DMS114 treated with DMSO at 0.1 percent for 48 hours (cell line): ENCODE measurements around the gene C2CD2L.
"Not testable (repeated sequence)": the region's sequence is repeated elsewhere in the genome, so short reads cannot be mapped to it uniquely, and the experiment has no call there.

Source experiments
- DNase-seq: peaks from one replicate; lab custom pipeline; 2025; ENCODE audit not compliant: unreplicated experiment; lab: John Stamatoyannopoulos, UW

C2CD2L gene

DNA sequence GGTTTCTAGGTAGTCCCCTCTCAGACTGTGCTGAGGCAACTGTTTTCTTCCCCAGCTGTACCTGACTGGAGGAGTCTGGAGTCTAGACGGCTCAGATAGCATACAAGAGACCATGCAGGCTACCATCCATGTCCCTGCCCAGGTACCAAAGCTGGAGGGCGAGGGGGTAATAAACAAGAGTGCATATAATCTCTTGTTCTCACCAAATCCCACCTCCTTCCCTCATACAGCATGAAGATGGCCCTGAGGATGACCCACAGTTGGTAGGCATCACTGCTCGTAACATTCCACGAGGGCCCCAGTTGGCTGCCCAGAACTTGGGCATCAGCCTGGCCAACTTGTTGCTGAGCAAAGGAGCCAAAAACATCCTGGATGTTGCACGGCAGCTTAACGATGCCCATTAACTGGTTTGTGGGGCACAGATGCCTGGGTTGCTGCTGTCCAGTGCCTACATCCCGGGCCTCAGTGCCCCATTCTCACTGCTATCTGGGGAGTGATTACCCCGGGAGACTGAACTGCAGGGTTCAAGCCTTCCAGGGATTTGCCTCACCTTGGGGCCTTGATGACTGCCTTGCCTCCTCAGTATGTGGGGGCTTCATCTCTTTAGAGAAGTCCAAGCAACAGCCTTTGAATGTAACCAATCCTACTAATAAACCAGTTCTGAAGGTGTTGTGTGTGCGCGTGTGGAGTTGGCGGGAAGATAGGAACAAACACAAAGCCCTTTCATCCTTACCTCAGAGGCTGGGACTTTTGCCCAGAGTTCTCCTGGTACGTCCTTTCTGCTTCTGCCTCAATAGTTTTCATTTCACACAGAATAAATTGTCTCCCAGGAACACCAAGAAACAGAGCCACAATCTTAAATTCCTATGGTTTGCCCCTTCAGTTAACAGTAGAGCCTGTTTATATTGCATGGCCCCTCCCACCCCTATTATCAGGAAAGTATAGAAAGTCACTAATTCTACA, 14.0 kb upstream of the C2CD2L start:
- no peak for DNase-seq

DNA sequence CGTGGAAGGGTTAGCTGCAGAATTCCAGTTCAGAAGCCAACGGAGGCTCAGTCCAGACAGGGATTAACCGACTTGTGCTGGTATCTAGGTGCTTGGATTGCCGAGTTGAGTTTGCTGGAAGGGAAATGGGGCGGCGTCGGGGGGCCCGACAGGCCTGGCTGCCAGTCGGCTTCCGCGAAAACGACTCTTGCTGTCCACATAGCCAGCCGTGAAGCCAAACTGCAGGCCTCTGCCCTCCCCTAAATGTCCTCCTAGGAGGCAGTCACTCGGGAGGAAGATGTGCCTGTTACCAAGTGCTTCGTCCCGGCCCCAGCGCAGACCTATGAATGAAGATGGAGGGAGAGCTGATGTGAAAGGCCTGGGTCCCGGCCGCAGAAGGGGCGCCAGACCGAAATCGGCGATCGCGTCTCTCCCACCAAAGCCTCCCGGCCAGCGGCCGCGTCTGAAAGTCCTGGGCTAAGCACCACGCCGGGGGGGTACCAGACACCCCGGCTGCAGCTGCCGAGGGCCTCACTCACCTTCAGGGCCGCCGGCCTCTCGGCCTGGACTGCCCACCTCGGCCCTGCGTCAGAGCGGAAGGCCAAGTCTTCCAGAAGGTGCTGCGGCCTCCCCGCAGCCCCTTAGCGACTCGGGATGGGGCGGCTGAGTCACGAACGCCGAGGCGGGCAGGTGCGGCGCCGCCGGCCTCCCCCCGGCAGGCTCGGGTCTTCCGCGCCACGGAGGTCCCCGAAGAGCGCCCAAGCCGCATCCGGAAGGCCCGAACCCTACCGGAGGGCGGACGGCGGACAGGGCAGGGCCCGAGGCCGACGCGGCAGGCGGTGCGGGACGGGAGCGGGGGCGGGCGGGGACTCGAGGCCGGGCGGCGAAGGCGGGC, 13.0 kb upstream of the C2CD2L start:
- no peak for DNase-seq

DNA sequence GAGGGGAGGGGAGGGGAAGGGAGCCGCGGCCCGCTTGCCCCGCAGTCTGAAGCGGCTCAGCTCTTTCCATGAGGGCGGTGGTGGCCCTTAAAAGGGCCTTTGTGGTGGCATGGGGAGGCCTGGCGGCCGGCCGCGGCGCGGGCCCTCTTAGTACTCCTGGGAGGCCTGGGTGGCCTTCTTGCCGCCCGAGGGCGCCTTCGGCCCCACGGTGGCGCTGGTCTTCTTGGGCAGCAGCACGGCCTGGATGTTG, 12.4 kb upstream of the C2CD2L start:
- DNase-seq: no peak

DNA sequence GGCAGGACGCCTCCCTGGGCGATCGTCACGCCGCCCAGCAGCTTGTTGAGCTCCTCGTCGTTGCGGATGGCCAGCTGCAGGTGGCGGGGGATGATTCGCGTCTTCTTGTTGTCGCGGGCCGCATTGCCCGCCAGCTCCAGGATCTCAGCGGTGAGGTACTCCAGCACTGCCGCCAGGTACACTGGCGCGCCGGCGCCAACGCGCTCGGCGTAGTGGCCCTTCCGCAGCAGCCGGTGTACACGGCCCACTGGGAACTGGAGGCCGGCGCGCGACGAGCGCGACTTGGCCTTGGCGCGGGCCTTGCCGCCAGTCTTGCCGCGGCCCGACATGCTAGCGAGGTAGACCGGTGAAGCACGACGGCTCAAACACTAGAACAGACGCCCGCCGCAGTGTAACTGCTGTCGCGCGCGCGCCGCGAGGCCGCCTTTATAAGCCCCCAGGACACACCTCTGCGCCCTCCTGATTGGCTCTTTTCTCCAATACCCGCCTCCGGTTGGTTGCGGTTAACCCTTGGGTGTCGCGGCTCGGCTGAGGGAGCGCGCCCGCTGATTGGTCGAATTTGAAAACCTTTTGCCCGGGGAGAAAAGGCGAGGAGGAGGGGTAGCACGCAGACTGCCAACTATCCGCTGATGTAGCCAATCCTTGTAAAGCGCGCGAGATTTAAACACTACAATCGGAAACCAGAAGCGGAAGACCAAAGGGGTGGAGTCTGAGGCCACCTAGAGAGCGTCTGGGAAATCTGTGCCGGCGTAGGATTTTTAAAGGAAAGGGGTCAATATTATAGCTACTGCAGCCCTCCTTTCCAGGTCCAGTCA, 11.9 kb upstream of the C2CD2L start:
- DNase-seq: peak; percentile 80

DNA sequence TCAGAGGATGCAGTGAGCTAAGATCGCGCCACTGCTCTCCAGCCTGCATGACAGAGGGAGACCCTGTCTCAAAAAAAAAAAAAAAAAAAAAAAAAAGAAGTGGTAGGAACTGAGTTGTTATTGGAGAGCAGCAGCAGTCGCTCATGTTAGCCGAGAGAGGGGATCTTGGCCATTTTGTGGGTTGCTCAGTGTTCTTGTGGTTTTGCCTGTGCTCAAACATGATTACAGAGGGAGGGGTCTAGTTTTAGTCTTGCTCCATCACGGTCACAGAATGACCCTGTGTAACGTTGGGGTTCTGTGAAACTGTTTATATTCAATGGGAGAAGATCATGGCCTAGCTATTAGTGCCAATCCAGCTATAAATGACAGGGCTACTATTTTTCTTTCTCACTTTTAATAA, 7.4 kb upstream of the C2CD2L start:
- no peak for DNase-seq

DNA sequence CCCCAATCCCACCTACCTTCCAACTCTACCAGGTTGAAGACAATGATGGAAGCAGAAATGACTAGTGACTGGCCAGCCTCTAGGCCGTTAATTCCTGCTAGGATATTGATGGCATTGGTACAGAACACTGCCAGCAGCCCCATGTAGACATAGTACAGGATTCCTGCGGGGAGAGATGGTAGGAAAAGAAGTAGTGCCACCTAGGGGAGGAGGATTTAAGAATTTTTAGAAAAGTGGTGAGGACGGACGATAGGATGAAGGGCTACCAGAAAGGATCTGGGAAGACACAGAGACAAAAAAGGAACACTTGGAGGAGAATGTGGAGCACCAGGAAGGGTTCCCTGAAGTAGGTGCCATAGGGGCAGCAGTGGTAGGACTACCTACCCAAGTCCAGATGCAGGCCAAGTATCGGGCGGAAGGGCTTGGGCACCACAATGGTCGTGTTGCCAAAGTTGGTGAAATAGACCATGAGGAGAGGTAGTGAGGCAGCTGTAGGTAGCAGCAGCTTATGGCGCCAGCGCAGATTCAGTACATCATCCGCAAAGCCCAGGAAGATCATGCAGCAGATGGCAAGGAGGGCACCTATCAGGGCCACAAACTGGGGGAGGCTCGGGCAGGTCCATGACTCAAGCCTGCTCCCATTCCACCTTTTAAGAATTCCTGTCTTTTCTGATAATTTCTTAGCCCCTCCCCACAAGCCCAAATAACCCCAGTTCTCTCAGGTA, 6.7 kb upstream of the C2CD2L start:
- DNase-seq: peak; percentile 61

DNA sequence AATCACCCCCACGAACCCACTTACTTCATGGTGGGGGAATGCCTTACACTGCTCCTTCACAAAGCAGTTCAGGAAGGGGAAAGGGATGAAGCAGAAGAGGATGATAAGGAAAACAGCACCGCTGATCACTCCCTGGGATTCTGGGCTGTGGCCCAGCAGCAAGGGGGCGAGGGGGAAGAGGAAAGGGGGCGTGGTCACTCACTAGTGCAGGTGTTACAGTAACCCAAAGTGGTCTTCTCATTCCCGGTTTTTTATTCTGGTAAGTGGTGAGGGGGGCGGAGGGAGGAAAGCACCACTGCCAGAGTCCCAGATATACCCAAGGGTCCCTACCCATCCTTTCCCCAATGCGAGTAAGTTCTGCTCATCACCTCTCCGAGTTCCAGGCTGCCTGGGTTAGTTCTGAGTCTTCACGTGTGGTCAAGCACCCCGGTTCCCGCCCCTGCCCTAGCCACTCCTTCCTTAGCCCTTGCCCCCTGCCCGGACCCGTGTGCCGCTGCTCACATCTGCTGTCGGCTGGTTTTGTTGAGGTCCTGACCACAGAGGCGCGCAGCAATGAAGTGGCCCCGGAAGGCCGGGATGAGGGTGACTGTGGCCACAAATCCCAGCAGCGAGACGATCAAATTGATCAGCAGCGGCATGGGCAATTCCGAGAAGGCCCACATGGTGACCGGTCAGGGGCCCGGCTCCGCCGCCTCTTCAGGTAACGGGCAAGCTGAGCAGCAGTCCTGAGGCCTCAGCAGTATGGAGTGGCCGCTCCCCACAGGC, 6.0 kb upstream of the C2CD2L start:
- no peak for DNase-seq

DNA sequence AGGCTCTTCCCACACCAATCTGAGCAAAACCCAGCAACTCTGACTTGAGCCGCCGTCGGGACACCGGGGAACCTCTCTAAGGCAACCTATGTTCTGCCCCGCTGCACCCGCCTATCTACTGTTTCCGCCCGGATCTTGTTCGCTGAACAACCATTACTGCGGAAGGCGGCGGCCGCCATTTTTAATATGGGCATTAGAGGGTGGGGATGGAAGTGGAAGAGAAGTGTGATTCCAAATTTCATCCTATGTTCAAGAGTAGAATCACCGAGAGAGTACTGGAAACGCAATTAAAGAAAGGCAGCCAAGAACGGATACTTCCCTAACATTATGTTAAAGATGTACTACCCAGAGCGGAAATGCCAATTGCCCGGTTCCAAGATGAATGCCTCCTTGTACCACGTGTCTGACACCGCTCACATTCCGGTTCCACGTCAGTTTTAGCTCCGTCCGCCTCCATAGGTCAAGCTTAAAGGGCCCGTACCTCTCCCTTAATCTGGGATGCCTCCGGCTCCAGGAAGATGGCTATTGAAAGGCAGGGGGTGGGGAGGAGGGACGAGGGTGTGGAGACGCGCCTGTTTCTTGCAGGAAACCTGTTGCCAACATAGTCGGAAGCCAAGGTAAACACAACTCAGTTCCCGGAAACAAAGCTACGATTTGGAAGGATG, 5.3 kb upstream of the C2CD2L start, which contains the start of gene DPAGT1:
DPAGT1 (minus strand) TSS at position 95 of the 665 bp plus-strand sequence. CDS start 198 bp downstream, outside the sequence.
- DNase-seq: peak; percentile 92

DNA sequence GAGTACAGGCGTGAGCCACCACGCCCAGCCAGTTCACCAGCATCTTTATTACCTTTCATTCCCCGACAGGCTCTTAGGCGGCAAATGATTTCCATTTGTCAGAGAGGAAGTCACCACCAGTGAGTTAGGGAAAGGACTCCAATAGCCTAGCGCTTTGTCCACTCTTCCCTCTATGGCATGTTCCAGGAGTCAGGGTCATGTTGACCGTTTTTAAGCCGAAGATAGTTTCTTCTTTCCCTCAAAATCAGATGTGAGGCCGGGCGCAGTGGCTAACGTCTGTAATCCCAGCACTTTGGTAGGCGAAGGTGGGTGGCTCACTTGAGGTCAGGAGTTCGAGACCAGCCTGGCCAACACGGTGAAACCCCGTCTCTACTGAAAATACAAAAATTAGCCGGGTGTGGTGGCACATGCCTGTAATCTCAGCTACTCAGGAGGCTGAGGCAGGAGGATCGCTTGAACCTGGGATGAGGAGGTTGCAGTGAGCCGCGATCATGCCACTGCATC, 3.9 kb upstream of the C2CD2L start:
- not testable (repeated sequence) for DNase-seq

DNA sequence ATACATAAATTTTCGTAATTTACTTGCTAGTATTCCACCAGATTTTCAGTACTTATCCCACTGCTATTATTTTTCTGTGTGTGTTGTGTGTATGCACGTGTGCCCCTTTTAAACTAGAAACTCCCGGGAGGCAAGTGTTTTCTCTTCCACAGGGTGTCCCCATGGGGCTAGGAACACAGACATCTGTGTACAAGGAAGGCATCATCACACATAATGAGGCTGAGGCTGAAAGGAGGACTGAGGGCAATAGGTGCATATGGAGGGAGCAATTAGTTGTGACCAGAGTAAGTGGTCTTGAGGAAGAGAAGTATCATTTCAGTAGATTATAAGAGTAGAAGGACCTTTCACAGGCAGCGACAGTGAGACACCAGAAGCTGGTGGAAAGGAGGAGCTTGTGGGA, 3.4 kb upstream of the C2CD2L start:
- no peak for DNase-seq

DNA sequence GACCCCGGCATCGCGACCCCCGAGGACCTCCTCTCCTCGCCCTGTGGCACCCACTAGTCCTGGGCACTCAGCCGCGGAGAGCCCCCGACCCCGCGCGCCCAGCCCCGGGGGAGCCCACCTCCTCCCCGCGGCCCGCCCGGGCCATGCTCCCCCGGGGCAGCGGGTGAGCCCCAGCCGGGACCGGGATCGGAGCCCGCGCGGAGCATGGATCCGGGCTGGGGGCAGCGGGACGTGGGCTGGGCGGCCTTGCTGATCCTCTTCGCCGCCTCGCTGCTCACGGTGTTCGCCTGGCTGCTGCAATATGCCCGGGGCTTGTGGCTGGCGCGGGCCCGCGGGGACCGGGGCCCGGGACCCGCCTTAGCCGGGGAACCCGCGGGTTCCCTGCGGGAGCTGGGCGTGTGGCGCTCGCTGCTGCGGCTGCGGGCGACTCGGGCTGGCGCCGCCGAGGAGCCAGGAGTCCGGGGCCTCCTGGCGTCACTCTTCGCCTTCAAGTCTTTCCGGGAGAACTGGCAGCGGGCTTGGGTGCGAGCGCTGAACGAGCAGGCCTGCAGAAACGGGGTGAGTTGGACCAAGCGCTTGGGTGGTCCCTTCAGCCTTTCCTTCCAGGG, 498 bp downstream of the C2CD2L start:
- no peak for DNase-seq

DNA sequence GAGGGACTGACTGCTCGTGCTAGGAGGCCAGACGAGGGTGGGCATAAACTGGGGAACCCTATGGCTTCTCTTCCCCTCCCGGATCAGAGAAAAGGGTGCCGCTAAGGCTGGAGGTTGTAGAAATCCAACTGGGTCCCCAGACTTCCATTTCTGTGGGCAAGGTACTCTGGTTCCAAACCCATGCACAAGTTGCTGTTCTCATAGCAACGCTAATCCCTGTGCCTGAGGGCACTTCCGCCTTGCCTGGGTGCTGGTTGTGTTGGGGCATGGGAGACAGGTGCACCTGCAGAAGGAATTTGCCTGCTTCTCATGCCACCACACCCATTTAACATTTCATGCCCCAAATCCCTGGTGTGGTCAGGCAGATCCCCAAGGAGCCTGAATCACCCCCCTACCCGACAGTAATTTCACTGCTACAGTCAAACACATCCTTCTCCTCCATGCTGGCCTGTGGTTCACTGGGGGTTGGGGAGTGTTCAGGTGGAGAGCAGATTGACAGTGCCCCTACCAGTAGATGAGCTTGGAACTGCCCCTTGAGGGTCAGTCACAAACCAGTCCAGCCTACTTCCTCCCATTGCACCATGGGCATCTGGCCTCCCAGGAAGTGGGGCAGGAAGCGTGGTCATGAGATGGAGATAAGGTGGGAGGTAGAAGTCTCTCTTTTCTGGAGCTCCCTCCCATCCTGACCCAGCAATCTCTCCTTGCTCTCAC, 1.2 kb downstream of the C2CD2L start:
- no peak for DNase-seq

DNA sequence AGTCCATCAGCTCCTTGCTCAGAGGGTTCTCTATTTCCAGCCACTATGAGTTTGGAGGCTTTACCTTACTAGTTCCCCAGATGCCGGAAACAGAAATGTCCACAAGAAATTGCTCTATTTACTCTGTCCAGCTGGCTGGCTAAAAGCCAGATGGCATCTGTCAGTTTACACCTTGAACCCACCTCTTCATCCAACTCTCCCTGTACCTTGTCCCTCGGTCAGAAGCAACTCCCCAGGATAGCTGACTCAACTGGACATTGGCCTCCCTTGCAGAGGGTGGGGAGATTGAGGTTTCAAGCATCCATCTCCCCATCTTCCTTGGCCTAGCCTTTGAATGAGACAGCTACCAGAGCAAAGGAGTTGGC, 1.7 kb downstream of the C2CD2L start:
- DNase-seq: no peak

DNA sequence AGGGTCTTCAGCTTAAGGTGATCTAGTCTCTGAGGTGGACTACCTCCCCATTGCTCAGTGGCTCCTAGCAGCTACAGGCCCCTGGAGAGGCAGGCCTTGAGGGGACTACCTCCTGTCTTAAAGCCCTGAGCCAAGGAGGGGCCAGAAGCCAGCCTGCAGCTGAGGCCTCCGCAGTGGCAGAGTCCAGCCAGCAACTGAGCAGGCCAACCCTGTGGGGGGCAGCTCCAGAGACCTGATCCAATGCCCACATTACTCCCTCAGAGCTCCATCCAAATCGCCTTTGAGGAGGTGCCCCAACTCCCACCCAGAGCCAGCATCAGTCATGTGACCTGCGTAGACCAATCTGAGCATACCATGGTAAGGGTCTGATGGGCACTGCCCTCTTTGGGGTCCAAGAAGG, 2.7 kb downstream of the C2CD2L start:
- no peak for DNase-seq

DNA sequence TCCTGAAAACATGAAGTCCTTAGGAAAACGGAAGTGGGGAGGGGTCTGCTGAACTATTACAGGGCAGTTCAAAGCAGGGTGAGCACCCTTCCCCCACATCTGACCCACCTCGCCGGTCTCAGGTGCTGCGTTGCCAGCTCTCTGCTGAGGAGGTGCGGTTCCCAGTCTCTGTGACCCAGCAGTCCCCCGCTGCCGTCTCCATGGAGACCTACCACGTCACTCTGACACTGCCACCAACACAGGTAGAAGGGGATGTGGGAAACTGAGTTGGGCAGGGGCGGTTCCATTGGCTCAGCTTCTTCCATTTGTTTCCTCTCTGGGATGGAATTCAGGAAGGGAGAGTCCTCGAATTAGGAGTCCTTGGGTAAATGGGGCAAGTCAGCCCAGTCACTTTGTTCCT, 3.3 kb downstream of the C2CD2L start:
- no peak for DNase-seq

DNA sequence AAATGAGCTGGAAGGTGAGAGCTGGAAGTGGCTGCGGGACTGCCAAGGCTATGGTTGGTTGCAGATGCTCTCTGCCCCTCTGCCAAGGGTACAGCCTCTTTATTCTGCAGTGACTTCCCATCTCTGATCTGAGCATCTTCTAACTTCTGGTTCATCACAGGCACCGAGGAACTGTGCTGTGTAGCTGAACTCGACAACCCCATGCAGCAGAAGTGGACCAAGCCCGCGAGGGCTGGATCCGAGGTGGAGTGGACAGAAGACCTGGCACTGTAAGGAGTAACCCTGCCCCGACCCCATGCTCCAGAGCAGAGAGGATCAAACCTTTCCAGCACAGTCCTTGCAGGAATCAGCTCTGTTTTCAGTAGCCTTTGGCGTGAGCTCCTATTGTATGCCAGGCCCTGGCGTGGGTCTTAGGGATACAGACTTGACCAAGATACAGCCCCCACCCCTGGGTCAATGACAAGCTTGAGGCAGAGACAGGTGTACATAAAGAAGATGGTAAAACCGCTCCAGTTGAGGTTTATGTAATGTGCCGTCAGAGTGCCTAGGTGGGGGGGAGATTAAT, 4.3 kb downstream of the C2CD2L start:
- no peak for DNase-seq

DNA sequence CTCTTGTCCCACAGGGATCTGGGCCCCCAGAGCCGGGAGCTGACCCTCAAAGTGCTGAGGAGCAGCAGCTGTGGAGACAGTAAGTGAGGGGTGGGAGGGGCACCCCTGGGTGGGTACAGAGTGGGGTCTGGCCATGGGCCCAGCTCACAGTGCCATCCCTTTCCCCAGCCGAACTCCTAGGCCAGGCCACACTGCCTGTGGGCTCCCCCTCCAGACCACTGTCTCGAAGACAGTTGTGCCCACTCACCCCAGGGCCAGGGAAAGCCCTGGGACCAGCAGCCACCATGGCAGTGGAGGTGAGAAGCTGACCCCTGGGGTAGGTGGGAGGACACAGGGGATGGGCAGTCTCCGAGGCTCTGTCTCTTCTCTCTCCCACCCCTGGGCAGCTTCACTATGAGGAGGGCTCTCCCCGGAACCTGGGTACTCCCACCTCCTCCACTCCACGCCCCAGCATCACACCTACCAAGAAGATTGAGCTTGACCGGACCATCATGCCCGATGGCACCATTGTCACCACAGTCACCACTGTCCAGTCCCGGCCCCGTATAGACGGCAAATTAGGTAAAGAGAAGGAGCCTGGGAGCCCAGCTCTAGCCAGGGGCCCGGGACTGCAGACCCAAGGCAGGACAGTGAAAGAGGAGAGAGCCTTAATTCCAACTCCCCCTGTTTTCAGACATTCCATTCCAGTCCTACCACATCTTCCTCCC, 5.3 kb downstream of the C2CD2L start:
- DNase-seq: no peak
